Epithelial cell of prostate (primary cell): ENCODE results near the gene ANTXR1.

Experiments
- DNase-seq: peaks from one replicate; pipeline ENCODE4 v3.0.0-alpha.2; 2011; ENCODE audit warnings: low read depth, low spot score
- H3K27ac ChIP-seq: fragments of 450-650 bp; 2 replicates; pipeline ENCODE4 v1.5.1; 2017; ENCODE audit warnings: mild to moderate bottlenecking

The ANTXR1 gene

DNA sequence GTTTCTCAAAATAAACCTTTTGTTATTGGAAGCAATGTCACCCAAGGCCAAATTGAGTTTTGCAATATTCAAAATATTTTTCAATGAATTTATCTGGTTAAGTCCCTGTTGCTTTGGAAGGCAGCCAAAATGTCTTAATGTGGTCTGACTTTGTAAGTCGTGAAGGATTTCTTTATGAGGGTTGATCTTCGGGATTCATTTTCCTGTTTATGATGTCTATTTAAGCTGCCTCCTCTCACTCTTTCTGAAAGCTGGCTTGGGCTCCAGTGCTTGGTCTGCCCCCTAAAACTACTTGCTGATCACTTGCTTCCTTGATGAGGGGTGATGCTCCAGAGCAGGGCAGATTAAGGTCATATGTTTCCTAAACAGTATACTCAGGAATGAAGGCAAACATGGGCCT lies 141.1 kb downstream of the ANTXR1 start:
- no peak for DNase-seq
- no peak overlapping the region for H3K27ac ChIP-seq

DNA sequence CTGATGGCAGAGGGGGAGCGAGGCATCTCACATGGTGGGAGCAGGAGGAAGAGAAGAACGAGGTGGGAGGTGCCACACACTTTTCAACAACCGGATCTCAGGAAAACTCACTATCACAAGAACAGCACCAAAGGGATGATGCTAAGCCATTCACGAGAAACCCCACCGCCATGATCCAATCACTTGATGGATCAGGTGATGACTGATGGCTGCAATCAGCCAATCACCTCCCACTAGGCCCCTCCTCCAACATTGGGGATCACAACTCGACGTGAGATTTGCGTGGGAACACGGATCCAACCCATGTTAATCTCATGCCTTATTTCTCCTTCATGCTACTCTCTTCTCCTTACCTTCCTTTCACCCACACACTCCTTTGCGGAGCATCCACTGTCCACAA lies 143.6 kb downstream of the ANTXR1 start:
- no peak for DNase-seq
- no peak overlapping the region for H3K27ac ChIP-seq

DNA sequence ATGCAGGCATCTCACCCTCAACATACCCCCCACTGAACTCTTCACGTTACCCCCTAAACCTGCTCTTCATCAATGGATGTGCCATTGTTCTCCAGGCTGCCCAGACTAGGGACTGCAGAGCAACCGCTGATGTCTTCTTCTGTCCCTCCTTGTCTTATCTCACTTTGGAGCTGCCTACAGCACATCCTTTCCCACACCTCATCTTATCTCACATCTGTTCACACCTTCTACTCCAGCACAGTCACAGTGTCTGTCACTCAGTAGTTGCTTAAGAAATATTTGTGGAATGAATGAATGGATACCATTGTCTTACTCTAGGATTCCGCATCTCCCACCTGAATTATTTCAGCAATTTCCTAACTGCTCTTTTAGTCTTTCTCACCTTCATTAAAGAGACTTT lies 144.5 kb downstream of the ANTXR1 start:
- no peak for DNase-seq
- no peak overlapping the region for H3K27ac ChIP-seq

DNA sequence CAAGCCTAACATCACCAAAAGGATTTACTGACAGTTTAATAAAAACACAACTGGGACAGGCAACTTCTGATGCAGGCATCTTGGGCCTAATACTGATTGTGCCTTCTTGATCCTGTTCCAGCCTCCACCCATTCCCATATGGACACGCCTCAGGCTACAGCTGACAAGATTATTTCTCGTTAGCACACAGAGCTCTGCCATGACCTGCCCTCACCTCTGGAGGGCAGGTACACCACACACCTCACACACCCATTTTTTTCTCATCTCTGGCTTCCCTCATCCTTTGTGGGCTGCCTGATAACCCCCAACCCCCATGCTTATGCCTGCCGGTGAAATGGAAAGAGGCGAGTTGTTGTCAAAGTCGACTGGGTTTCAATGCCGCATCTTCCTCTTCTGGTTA lies 147.0 kb downstream of the ANTXR1 start:
- H3K27ac ChIP-seq, result no peak overlapping the region
- DNase-seq, result no peak

DNA sequence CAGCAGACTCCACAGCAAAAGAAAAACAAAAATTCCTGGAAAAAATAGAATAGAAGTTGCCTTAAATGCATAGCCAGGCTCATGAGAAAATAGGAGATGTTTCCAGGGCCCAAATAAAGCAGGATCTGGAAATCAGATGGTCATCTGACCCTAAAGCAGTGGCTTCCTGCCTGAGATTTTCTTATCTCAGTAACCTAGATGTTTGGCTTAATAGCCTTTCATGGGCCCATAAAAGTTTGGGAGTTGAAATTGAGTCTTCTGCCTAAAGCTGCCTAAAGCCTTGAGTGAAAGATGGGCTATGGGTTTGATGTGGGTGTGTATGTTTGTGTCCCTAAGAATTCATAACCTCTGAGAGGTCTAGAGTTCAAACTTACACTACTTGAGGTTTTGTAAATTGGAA lies 149.1 kb downstream of the ANTXR1 start:
- no peak overlapping the region for H3K27ac ChIP-seq

DNA sequence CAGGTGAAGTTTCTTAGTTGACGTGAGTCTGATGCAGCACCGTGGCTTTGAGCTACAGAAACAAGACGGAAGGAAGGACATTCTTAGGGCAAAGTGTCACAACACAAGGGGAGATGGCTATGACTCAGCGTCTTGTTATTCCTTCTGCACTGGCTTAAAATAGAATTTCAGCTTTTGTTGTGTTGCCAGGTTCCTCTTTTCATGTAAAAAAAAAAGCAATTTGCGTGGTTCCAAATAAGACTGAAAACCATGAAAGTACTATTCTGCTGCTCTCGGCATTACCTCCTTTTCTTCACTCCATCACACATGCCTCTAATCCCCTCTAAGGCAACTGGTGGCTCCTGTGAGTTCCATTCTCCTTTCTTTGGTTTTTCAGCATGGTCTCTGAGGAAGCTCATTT lies 150.1 kb downstream of the ANTXR1 start:
- no peak overlapping the region for H3K27ac ChIP-seq
- DNase-seq, result no peak

More for the DNA sequence above, 149.1 kb downstream of the ANTXR1 start:
- DNase-seq, result no peak

DNA sequence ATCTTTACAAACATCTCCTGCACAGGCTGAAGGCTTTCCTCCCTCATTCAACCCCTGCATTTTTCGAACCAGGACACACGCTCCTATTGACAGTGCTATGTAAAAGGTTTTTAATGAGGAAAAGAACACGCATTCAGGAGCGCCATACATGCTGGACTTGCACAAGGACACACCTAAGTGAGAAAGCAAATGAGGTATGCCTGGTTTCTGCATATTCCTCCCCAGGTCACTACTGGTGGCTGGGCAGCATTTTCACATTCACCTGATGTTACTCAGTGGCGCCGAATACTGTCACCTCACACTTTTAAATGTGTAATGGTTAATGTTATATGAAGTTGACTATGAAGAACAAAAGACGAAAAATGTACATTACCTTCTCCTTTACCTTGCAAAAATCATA lies 150.6 kb downstream of the ANTXR1 start:
- no peak for DNase-seq
- H3K27ac ChIP-seq, result no peak overlapping the region

DNA sequence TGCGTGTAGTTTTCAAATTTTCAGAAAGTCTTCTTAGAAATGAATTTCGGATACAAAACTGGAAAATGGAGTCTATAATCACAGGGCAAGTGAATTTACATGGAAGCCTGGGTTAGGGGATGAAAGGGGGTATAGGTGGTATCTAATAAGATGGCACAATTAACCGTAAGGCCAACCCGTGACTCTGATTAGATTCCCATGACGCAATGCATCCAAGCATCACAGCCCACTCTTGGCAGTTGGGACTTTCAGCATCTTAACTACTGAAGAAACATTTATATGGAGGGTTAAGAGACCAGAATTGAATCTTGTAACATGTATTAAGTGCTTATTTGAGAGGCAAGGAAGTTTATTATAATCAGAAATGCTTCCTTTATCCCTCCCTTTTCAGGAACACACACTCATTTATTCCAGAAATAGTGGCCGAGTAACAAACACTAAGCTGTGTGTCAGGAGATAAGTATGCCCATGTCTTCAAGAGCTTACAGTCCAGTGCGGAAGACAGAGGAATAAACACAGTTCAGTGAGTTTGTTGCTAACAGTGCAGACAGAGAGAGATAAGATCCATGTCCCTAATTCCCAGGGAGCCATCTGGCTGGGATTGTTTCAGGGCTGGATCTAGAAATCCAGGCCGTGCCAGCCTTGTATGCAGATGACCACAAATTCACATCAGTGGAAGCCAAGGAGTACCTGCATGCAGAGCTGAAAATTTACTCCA lies 151.2 kb downstream of the ANTXR1 start:
- no peak overlapping the region for H3K27ac ChIP-seq
- DNase-seq, result no peak

DNA sequence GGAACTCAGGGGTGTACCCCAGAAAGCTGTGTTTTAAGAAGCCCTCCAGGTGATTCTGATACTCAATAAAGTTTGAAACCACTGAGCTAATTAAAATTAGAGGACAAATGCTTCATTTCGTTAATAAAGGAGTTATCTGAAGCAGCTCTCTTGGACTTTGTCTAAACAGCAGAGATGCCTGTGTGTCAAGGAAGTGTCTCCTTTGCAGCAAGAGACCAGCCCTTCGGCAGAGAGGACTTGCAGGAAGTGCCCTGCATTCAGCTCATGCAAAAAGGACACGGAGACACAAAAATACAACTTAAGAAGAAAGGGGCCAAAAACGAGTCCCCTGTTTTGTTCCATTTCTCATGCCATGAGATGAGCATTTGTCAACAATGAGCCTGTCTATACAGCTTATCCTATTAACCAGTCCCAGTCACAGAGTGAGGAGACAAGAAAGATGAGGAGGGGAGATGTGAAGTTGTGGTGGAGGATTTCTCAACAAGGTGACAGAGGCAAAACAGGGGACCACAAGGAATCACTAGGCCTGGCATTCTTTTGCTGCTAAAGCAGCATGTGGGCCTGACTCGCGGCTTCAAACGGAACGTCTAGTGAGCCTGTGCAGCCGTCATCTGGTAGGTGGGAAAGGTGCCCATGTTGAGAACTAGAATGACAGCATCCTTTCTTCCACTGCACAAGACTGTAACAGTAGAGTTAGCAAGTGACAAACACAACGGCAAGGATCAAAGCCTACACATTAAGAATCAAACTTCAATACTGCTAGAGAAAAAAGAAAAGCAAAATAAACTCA lies 152.3 kb downstream of the ANTXR1 start:
- H3K27ac ChIP-seq, result no peak overlapping the region
- no peak for DNase-seq

DNA sequence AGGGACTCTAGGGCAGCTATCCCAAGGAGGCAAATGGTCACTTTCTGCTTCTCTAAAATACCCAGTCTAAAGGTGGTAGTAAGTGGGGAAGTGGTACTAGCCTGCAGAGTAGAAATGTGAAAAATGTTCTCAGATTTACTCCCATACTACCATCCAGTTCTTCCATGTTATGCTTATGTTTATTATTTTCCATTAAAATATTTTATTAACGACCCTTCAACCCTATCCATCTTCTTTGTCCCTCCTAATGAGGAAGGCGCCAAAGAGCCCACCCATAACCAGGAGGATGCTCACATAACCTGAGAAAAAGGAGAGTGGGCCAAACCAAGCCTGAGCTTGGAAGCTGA lies 153.5 kb downstream of the ANTXR1 start:
- no peak overlapping the region for H3K27ac ChIP-seq
- no peak for DNase-seq

DNA sequence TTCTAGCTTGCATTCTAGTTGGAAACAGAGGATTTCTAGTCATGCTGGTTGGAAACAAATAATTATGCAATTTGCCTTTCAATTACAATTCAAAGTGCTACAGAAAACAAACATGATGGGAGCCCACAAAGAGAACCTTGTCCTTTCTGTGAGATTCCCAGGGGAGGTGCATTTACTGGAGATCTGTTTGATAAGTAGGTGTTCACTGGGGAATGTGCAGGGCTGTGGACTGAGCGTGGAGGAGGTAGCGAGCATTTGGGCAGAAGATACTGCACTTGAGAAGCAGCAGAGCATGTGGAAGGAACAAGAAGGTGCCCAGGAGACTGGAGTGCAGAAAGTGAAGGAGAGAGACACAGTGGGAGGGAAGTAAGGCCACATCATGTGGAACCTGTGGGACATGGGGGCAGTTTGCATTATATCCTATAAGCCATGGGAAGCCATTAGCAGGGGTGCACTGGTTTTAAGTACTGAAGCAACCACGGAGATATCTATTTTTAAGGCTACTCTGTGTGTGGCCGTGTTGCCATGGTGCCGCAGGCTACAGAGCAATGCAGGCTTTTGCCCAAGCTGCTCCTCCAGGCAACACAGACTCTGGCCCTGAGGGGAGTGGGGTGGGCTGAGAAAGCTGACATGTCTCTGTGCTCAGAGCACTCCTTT lies 154.0 kb downstream of the ANTXR1 start:
- DNase-seq, result no peak
- H3K27ac ChIP-seq, result no peak overlapping the region

DNA sequence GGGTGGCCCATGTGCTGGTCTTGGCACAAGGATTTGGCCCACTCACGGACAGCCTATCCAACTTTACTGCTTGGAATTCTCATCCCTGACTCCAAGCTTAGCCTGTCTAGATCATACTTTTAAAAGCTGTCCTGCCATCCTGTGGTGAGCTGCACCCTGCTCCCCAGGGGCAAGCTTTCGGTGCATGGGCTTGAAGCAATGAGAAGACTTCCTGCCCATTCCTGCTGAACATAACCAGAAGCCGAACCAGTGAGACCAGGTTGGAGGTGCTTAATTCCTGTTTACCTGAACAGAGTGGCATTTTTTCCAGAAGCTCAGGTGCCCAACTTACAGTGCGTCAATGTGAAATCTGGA lies 154.5 kb downstream of the ANTXR1 start:
- no peak for DNase-seq
- H3K27ac ChIP-seq, result no peak overlapping the region

DNA sequence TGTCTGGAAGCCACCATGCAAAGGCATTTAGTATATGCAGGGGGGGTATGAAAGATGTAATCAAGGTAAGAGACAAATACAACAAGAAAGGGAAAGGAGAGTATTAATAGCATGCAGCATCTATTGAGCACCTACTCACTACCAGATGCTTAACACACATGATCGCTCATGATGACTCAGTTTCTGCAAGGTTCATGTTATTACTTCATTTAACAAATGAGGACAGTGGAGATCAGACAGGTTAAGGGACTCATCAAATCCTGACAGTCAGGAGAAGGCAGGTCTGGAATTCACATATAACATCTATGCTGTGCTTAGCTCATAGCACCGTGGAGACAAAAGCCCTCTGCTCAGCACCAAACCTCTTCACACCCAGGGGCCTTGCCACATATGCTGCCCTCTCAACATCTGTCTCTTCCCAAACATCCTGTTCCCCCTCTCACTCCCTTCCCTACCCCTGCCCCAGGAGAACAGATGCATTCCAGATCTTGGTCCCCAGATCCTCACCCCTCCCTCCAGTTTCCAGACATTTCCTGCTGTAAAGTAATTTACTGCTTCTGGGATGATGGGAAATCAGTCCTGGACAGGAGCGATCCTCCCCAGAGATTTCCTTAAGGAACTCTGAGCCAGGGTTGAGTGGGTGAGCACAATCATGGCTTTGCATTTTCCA lies 155.3 kb downstream of the ANTXR1 start:
- no peak overlapping the region for H3K27ac ChIP-seq
- no peak for DNase-seq

DNA sequence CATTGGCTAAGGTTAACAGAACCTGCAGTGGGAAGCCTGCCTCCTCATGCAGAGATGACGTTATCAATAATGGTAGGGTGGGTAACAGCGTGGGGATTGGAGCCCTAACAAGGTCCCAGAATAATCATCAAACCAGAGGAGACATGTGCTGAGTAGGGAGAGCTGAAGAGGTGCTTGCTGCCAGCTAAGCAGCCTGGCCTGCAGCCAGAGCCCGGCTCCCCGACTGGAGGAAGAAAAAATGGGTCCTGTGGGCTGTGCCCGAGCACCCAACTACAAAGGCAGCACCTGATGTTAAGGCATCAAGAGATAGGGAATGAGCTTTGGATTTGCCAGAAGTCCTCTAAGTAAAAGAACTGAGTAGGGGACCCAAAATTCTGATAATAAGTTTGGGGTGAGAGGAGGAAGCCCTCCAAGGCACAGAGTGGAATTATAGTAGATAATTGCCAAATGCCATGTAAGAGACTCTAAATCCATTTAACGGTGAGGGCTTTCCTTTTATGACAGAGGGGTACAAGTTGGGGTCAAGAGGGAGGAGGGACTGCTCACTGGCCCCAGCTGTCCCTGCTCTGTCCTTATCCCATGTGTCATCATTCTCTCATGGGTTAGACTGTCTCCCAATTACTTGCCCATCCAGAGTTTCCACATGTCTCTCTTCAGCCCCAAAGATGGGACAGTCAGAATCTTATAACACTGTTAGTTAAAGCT lies 156.1 kb downstream of the ANTXR1 start:
- DNase-seq, result no peak
- H3K27ac ChIP-seq, result no peak overlapping the region

DNA sequence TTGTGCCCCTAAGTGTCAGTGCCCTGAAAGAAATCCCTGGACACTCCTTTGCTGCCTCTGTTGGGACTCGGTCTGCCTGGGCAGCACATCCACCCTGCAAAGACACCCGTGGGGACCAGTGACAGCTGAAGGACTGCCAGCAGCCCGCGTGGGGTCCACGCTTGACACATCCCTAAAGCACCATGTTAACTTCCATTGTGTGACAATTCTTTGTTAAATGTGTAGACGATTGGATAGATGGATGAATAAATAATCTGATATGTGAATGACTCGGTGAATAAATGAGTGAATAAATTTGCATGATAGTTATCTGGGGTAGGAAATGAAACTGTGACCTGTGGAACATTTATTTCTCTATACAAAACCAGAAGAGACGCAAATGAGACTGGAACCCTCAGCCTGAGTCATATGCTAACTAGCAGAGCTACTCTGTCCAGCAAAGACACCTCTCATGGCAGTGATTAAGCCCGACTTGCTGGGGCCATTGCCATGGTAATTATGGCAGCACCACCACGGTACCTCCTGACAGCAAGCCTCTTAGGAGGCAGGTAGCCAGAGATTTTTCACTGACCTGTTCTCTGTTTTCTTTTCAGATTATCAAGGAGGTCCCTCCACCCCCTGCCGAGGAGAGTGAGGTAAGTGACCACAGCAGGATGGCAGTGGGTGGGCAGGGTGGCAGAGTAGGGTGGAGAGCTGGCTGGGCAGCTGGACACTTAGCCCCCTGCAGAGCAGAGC lies 156.8 kb downstream of the ANTXR1 start:
- no peak for DNase-seq
- no peak overlapping the region for H3K27ac ChIP-seq

DNA sequence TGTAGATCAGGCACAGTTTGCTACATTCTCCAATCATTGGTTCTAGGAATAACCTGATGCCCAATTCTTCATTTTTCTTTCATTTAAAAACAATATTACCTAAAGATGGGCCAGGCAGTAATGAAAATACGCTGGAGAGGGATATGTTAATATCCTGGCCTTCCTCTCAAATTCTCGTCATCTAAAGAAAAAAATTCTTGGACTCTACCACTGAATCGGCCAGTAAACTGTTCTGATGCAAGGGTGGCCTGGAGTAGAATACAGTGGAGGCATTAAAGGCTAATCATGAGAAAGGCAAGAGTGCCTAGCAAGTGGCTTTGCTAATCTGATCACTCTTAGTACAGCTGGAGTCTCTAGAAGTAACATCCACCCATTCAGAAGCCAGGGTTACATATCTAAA lies 157.7 kb downstream of the ANTXR1 start:
- no peak overlapping the region for H3K27ac ChIP-seq

DNA sequence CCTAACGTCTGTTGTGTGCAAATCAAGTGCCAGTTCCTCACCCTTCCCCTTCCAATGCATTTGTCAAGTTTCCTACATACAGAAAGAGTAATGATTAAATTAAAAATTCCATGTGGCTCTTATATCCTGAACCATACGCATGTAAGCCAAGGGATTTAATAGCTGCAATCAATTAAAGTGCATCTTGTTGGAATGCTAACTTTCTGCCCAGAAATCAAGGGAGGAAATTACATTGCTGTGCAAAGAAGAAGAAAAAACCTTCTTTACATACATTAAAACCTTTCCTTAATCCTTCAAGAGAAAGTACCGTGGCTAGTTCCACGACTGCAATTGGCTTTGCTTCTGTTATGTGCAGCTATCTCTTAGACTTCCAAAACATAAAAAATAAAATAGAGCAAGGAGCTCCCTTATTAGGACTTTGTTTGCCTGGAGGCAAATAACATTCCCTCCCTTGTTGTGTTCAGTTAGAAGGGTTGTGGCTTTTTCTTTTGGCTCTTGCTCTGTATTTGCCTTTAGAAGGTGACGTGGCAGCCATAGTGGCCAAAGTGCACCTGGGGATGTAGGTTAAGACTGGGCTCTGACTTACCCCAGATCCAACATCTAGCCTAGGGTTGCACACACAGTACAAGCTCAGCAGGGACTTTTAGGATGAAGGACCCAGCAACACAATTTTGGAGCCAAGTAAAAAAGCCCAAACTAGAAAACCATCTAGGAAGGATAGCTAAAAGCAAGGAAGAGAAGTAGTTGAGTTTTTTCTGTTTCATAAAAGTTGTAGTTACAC lies 158.3 kb downstream of the ANTXR1 start:
- no peak overlapping the region for H3K27ac ChIP-seq
- no peak for DNase-seq

More for the DNA sequence above, 157.7 kb downstream of the ANTXR1 start:
- DNase-seq, result no peak

DNA sequence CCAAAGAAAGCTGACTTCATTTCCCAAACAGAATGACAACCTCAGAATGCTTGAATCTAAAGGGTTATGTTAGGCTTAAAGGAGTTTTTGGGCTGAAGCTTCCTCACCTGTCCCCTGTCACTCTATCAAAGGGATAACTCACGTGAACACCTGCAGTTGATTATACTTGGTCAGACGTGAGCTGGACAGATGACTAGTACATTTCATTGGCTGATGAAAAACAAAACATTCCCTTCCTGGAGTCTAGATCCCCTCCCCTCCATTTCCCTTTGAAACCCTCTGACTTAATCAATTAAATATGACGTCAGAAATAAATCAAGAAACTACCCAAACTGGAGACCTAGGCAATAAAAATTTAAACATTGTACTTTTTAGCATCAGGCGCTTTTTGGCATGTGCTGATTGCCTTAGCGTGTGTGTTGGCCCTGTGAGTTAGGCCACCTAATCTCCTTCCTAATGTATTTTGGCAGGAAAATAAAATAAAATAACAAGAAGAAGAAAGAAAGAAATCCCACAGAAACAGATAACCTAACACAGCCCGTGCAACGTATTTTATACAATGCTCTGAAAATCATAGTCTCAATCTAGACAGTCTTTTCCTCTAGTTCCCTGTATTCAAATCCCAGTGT lies 159.0 kb downstream of the ANTXR1 start:
- no peak overlapping the region for H3K27ac ChIP-seq
- no peak for DNase-seq

DNA sequence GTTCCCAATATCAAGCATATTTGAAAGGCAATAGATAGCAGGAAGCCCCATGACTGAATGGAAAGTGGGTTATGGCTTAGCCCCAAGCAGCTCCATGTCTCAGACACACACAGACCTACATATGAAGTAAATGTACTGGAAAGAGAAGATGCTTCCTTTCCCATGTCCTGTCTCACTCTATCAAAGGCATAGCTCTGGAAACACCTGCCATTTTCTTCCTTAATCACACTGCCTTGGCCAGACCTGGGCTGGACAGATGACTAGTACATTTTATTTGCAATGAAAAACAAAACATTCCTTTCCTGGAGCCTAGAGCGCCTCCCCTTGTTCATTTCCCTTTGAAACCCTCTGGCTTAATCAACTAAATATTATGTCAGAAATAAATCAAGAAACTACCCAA lies 160.7 kb downstream of the ANTXR1 start:
- no peak overlapping the region for H3K27ac ChIP-seq
- no peak for DNase-seq
